SW480 (cell line): ENCODE measurements around the gene OBP2B.
"Not testable (repeated sequence)": the region's sequence is repeated elsewhere in the genome, so short reads cannot be mapped to it uniquely, and the experiment has no call there.

Source experiments
- DNase-seq: peaks from one replicate; pipeline ENCODE4 v3.0.0-alpha.2; 2016; ENCODE audit warnings: low spot score

OBP2B gene

DNA sequence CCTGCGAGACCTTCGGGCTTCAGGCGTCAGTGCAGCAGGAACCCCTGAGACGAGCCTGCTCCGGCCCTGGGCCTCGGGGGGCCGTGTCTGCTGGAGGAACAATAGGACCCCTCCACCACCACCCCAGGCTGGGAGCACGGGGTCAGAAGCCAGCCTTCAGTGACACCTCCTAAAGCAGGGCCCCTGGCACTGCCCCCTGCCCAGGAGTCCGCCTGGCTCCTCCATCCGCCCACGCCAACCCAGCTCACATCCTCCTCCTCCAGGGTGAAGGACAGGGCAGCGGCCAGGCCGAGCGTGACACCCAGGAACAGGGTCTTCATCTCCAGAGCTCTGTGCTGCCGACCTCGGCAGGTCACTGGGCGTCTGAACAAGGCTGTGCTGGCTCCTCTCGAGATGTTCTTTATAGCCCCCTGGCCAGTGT, at the start of gene OBP2B:
Gene OBP2B, minus strand, starts transcription at position 371 of the 421 bp plus-strand sequence. Its CDS starts 51 bp downstream, at position 320.
- not testable (repeated sequence) for DNase-seq

DNA sequence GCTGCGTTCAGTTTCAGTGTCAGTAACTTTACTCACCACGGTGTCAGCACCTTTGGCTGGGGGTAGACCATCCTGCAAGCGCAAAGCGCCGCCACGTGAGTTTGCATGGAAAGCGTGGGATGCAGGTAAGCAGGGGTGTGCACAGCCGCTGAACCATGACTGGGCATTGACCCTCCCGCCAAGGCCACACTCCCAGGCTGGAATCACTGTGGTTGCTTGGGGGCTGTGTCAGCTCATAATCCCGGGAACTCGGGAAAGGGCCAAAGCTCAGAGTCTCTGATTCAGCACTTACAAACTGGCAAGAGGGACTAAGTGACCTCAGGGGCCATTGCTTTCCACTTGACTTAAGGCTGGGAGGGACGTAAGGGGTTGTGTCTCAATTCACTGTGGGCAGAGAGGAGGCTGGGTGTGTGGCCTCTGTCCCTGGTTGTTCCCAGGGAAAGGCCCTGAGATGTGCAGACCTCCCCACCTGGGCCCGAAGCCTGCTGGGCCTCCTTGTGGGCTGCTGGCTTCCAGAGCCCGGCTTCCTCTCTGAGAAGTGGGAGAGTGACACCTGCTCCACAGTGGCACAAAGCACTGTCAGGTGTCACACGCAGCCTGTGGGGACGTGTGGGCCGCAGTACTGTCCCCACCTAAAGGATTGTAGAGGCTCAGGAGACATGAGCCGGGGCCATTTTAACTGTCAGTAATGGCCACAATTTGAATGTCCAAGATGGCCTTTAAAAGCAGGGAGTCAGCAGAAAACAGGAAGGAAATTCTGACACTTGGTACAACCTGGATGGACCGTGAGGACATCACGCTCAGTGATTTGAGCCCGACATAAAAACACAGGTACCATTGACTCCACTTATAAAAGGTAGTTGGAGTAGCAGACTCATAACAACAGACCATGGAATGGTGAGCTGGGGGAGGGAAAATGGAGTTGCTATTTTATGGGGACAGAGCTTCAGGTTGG, 49.3 kb upstream of the OBP2B start:
- no peak for DNase-seq

DNA sequence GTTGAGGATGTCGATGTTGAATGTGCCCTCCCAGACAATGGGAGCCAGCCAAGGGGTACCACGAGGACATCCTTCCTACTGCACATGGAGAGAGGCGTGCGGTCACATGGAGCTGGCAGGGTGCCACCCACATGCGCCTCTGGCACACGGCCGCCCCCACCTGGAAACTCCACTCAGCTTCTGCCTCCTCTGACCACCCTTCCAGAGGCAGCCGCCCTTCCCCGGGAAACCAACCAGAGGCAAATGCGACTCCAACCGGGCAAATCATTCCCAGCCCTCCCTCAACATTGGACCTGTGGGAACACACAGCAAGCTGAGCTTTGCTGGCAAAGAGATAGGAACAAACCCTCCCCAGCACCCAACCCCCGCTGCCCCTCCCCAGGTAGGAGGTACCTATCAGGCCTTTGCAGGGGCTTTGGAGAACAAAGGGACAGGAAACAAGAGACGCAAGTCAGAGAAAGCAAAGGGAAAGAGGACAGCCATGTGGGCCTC, 48.5 kb upstream of the OBP2B start:
- DNase-seq, result no peak

DNA sequence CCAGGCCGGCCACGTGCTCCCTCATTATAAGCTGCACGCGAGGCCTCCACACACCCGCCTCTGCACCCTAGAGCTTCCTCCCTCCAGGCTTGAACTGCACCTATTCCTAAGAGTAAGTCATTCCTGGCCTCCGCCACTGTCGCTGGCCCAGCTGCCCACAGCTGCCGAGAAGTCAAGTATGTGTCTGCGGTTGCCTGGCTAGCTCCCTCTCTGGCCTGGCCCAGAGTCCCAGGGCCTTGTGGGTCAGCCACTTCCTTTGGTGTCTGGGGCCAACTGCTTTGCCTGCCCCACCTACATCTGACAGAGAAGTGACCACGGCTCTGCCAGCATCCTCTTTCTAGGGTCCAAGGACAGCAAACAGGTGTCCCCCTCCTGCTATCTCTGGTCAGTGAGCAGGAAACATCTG, 47.6 kb upstream of the OBP2B start:
- no peak for DNase-seq

DNA sequence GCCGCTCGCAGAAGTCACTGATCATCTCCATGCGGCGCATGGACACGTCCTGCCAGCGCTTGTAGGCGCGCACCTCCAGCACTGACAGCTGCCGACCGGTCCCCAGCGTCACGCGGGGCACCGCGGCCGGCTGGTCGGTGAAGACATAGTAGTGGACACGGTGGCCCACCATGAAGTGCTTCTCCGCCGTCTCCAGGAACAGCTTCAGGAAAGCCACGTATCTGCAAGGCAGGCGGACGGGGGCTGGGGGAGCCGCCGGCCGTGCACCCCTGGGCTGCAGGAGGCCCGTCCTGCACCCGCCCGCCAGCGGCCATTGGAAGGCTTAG, 47.0 kb upstream of the OBP2B start:
- DNase-seq, result no peak

GRCh38 chr9:133255371-133256135, 46.5 kb upstream of the OBP2B start:
- DNase-seq, result no peak

DNA sequence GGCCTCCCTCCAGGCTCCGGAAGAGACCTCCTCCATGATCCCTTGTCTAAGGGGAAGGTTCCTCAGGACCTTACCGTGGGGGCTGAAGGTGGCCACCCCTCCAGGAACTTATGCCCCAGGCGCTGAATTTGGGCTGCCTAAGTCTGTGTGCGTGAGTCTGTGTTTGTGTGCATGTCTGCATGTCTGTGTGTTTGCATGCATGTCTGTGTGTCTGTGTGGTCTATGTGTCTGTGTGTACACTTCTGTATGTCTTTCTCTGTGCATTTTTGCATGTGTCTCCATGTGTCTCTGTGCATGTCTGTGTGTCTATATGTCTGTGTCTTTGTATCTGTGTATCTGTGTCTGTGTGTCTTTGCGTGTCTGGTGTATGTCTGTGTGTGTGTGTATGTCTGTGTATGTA, 45.4 kb upstream of the OBP2B start:
- DNase-seq, result no peak

GRCh38 chr9:133253268-133253667, 44.2 kb upstream of the OBP2B start:
- DNase-seq, result no peak

DNA sequence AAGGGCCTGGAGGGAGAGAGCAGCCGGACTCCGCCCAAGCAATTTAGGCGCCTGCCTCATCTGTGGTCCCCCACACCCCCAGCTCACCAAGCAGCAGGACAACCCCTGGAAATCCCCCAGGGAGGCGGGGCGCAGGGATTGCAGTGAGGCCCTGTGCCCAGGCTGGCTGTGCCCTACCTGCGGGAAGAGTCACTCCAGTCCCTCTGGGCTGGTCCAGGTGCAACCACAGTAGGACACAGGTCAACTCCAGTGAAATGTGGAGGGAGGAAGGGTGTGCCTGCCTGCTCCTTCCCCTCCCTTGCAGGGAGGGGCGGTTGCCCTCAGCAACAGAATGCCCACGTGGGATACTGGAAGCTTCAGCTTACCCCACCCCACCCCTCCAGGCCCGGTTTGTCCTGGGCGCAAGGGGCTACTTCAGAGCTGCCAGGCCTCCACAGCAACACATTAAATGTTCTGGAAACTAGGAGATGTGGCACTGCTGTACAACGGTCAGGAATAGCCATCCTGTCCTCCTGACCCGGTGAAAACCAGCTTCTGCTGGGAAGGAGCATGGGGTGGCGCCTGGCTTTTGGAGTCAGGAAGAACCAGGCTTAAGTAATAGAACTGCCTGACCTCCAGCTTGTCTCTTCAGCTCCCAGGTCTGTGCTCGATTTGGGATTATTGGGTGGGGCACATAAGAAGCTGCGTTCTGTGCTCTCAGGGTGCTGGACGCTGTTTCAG, 43.4 kb upstream of the OBP2B start:
- peak; percentile 87 for DNase-seq

GRCh38 chr9:133251773-133252172, 42.7 kb upstream of the OBP2B start:
- no peak for DNase-seq

DNA sequence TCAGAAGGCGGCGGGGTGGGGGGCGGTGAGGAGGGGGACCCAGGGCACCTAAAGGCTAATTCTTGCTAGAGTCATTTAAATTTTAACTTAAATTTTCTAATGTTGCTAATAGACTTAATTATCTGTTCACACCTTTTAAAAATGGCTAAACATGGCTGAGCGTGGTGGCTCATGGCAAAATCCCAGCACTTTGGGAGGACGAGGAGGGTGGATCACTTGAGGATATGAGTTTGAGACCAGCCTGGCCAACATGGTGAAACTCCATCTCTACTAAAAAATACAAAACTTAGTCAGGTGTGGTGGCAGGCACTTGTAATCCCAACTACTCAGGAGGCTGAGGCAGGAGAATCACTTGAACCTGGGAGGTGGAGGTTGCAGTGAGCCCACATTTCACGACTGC, 42.2 kb upstream of the OBP2B start:
- not testable (repeated sequence) for DNase-seq

DNA sequence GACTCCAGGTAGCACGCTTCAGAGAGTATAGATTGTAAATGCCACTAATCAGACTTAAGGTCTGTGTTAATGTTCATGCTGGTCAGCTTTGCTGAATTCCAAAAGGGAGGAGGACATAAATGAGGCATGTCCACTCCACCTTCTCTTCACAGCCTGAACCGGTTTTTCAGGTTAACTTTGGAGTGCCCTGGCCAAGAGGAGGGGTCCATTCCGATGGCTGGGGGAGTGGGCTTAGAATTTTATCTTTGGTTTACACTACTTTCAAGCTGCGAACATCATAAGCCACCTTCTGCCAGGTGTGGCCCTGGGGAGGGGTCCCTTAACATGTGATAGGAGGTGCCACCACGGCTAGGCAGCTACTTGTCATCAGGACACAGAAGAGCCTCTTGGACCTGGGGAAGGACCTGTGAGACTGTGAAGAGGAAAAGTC, 41.7 kb upstream of the OBP2B start:
- DNase-seq, result no peak

DNA sequence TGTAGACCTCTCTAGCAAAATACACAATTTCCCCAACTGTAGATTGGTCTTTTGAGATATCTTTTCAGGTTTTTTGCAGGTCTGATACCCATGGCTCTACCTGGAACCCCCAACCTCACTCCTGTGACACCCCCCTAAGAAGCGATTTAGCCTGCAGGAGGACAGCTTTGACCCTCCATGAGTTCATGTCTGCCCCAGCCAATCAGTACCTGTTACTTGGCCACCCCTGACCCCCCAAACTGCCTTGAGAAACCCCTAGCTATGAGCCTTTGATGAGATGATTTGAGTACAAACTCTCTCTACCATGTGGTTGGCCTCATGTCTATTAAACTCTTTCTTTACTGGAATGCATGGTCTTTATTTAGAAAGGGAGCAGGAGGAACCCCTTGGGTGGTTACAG, 40.3 kb upstream of the OBP2B start:
- no peak for DNase-seq

GRCh38 chr9:133248726-133249295, 39.8 kb upstream of the OBP2B start:
- DNase-seq, result no peak

- no peak for DNase-seq
These were observed 38.6 kb upstream of the OBP2B start for GRCh38 chr9:133247632-133248031.

- DNase-seq, result no peak
These were observed 37.9 kb upstream of the OBP2B start for GRCh38 chr9:133246991-133247390.

GRCh38 chr9:133246562-133246961, 37.5 kb upstream of the OBP2B start:
- no peak for DNase-seq

- no peak for DNase-seq
These were observed 33.9 kb upstream of the OBP2B start for GRCh38 chr9:133242991-133243390.

DNA sequence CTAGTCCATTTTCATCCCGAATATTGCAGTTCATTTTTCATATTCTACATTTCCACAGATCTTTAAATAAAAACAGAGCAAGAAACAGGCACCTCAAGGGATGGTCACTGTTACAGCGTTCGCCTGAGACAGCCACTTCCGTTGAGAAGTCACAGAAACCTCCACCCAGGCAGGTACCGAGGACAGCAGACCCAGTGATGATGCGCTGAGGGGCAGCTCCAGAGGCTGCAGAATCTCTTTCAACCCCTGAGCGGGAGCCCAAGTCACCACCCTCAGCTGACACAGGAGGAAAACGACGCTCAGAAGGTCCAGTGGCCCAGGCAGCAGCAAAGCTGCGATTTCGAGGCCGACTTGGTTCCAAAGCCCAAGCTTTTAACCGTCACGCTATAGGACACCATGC, 33.2 kb upstream of the OBP2B start:
- no peak for DNase-seq

GRCh38 chr9:133239533-133240090, 30.6 kb upstream of the OBP2B start:
- DNase-seq, result no peak

GRCh38 chr9:133238851-133239532, 29.9 kb upstream of the OBP2B start:
- peak; percentile 85 for DNase-seq
